ENCODE data around the gene TXNRD2.
"Not testable (repeated sequence)": the region's sequence is repeated elsewhere in the genome, so short reads cannot be mapped to it uniquely, and the experiment has no call there.

The TXNRD2 gene

DNA sequence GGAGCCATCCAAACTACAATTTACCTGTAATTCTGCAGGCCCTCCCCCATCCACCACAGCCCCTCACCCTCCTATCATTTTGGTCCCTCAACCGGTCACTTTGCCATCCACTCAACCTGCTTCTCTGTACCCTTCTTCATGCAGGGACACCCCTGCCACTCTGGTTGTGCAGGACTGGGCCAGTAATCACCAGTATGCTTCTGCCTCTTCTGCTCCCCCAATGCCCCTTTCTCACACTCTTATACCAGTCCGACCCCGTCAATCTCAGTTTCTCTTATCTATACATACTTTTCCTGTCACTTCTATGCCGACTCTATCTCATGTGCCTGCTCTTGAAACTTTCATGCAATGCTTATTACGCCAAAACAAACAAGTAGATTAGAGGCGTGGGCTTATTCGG, 5.1 kb downstream of the TXNRD2 start:
- 96% methylated on average over 7 of the region's 7 CpGs for WGBS
- H2BK12ac ChIP-seq (ENCODE audit: low read length in 2 of 2): no peak overlapping the region
- H3K79me1 ChIP-seq (replicated peaks; ENCODE audit: low read length, poor library complexity, severe bottlenecking): peaks cover 9% of the 10 kb centered on the region
- H2BK15ac ChIP-seq (ENCODE audit: low read depth, poor library complexity, severe bottlenecking): no peak overlapping the region
- peaks cover 3% of the 10 kb centered on the region for H3K9me3 ChIP-seq (ENCODE audit: control insufficient read depth, low read length)
- H3K36me3 ChIP-seq (ENCODE audit: control insufficient read depth in 1 of 2, insufficient read depth in 2 of 2, low read depth in 1 of 2, low read length in 2 of 2): peaks cover 5 to 8% of the 10 kb centered on the region in 2 experiments
- DNase-seq: no peak
- H3K9ac ChIP-seq (ENCODE audit: low read length): no peak overlapping the region
- H3K27me3 ChIP-seq (ENCODE audit: control insufficient read depth in 1 of 2, insufficient read depth in 1 of 2, low read length in 2 of 2): no peaks in the 10 kb centered on the region
- no peak overlapping the region for H3K27ac ChIP-seq (ENCODE audit: low read length, poor library complexity, severe bottlenecking)
- no peak overlapping the region for H2BK120ac ChIP-seq (ENCODE audit: low read depth, low read length)
- H3K14ac ChIP-seq (ENCODE audit: low read length in 2 of 2): no peak overlapping the region
- peaks cover 6% of the 10 kb centered on the region for H3K4me1 ChIP-seq (ENCODE audit: control insufficient read depth, insufficient read depth, low read depth, low read length)
- no peak overlapping the region for H2AFZ ChIP-seq (ENCODE audit: low read depth, low read length)
- no peak overlapping the region for H3K4ac ChIP-seq (ENCODE audit: low read depth in 1 of 2, low read length in 2 of 2)
- H4K8ac ChIP-seq (ENCODE audit: low read length): no peak overlapping the region
- H3K4me3 ChIP-seq (ENCODE audit: insufficient read depth in 1 of 2, low read depth in 1 of 2, low read length in 2 of 2): no peak overlapping the region
- H4K91ac ChIP-seq (ENCODE audit: low read length): no peak overlapping the region
- no peak overlapping the region for H3K4me2 ChIP-seq (ENCODE audit: low read length, poor library complexity, severe bottlenecking)
- no peak overlapping the region for H2BK5ac ChIP-seq (ENCODE audit: low read depth, low read length, poor library complexity, severe bottlenecking)
- no peak overlapping the region for H3K18ac ChIP-seq (ENCODE audit: low read depth in 1 of 2, low read length in 2 of 2)
- H2AK5ac ChIP-seq (ENCODE audit: low read length, severe bottlenecking): no peak overlapping the region
- no peak overlapping the region for H3K23ac ChIP-seq (ENCODE audit: low read length in 2 of 2)

DNA sequence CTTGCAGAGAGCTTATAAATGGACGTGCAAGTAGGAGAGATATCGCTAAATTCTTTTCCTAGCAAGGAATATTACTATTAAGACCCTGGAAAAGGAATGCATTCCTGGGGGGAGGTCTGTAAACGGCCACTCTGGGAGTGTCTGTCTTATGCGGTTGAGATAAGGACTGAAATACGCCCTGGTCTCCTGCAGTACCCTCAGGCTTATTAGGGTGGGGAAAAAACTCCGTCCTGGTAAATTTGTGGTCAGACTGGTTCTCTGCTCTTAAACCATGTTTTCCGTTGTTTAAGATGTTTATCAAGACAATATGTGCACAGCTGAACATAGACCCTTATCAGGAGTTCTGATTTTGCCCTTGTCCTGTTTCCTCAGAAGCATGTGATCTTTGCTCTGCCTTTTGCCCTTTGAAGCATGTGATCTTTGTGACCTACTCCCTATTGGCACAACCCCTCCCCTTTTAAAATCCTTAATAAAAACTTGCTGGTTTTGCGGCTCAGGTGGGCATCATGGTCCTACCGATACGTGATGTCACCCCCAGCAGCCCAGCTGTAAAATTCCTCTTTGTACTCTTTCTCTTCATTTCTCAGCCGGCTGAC, 6.4 kb downstream of the TXNRD2 start:
- H3K14ac ChIP-seq (ENCODE audit: low read length in 2 of 2); H2BK15ac ChIP-seq (ENCODE audit: low read depth, poor library complexity, severe bottlenecking); H3K4me2 ChIP-seq (ENCODE audit: low read length, poor library complexity, severe bottlenecking); H3K4me1 ChIP-seq (ENCODE audit: control insufficient read depth, insufficient read depth, low read depth, low read length); H2BK120ac ChIP-seq (ENCODE audit: low read depth, low read length); H3K9ac ChIP-seq (ENCODE audit: low read length); DNase-seq; H3K4ac ChIP-seq (ENCODE audit: low read depth in 1 of 2, low read length in 2 of 2); H3K4me3 ChIP-seq (ENCODE audit: insufficient read depth in 1 of 2, low read depth in 1 of 2, low read length in 2 of 2); H3K79me1 ChIP-seq (replicated peaks; ENCODE audit: low read length, poor library complexity, severe bottlenecking); H4K91ac ChIP-seq (ENCODE audit: low read length); H2AFZ ChIP-seq (ENCODE audit: low read depth, low read length); H4K8ac ChIP-seq (ENCODE audit: low read length); H3K27ac ChIP-seq (ENCODE audit: low read length, poor library complexity, severe bottlenecking); H3K18ac ChIP-seq (ENCODE audit: low read depth in 1 of 2, low read length in 2 of 2); H2BK5ac ChIP-seq (ENCODE audit: low read depth, low read length, poor library complexity, severe bottlenecking); H3K23ac ChIP-seq (ENCODE audit: low read length in 2 of 2); H2AK5ac ChIP-seq (ENCODE audit: low read length, severe bottlenecking); H3K27me3 ChIP-seq (ENCODE audit: control insufficient read depth in 1 of 2, insufficient read depth in 1 of 2, low read length in 2 of 2); H2BK12ac ChIP-seq (ENCODE audit: low read length in 2 of 2); H3K9me3 ChIP-seq (ENCODE audit: control insufficient read depth, low read length): not testable (repeated sequence)
- H3K36me3 ChIP-seq (ENCODE audit: control insufficient read depth in 1 of 2, insufficient read depth in 2 of 2, low read depth in 1 of 2, low read length in 2 of 2): peaks cover 11 to 12% of the 10 kb centered on the region in 2 experiments
- 94% methylated on average over 9 of the region's 11 CpGs for WGBS

DNA sequence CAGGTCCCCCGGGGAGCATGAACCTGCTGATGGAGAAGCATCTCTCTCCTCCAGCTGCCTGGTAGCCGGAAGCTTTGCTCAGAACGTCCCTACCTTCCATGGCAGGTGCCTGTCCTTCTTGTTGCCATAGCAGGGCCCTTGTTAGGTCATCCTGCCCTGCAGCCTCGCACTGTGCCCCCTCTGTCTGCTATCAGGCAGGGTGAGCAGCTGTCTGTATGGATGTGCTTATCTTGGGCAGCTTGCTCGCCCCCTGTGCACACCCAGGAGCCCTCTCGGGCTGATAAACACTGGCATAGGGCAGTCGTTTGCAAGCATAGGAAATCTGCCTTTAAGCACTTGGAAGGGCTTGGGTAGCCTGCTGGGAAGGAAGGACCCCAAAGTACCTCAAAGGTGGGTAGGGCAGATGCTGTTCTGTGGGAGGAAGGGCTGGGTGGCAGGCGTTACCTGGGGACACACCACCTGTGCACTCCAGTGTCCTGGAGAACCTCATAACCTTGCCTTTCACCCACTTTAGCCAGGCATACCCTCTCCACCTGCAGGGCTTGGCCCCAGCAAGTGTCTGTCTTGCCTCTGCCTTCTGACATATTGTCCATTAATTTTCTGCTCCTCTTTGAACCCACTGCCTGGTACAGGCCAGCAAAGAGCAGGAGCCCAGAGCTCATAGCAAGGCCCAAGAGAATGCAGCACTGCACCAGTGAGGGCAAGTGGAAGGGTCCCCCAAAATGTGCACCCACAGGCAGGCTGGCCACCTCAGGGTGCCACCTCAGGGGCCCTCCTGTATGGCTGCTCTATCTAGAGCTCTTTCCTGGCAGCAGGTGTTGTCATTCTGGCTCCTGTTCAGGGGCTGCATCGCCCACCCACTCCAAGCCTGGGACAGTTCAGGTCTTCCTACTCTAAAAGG, 8.0 kb downstream of the TXNRD2 start:
- Histone ChIP-seq H3K9ac (ENCODE audit: low read length) (no peak overlapping the region), H2BK15ac (ENCODE audit: low read depth, poor library complexity, severe bottlenecking) (no peak overlapping the region), H3K4me3 (ENCODE audit: insufficient read depth in 1 of 2, low read depth in 1 of 2, low read length in 2 of 2) (no peak overlapping the region), H3K79me1 (replicated peaks; ENCODE audit: low read length, poor library complexity, severe bottlenecking) (peaks cover 4% of the 10 kb centered on the region), H2BK120ac (ENCODE audit: low read depth, low read length) (no peak overlapping the region), H3K36me3 (ENCODE audit: control insufficient read depth in 1 of 2, insufficient read depth in 2 of 2, low read depth in 1 of 2, low read length in 2 of 2) (peaks cover 13 to 15% of the 10 kb centered on the region in 2 experiments), H3K27me3 (ENCODE audit: control insufficient read depth in 1 of 2, insufficient read depth in 1 of 2, low read length in 2 of 2) (no peaks in the 10 kb centered on the region), H2BK5ac (ENCODE audit: low read depth, low read length, poor library complexity, severe bottlenecking) (no peak overlapping the region), H3K4ac (ENCODE audit: low read depth in 1 of 2, low read length in 2 of 2) (no peak overlapping the region), H2BK12ac (ENCODE audit: low read length in 2 of 2) (no peak overlapping the region), H3K14ac (ENCODE audit: low read length in 2 of 2) (no peak overlapping the region), H4K91ac (ENCODE audit: low read length) (no peak overlapping the region), H3K18ac (ENCODE audit: low read depth in 1 of 2, low read length in 2 of 2) (no peak overlapping the region), H2AK5ac (ENCODE audit: low read length, severe bottlenecking) (no peak overlapping the region), H3K4me2 (ENCODE audit: low read length, poor library complexity, severe bottlenecking) (no peak overlapping the region), H3K4me1 (ENCODE audit: control insufficient read depth, insufficient read depth, low read depth, low read length) (no peaks in the 10 kb centered on the region), H3K23ac (ENCODE audit: low read length in 2 of 2) (no peak overlapping the region), H4K8ac (ENCODE audit: low read length) (no peak overlapping the region), H3K9me3 (ENCODE audit: control insufficient read depth, low read length) (peaks cover 3% of the 10 kb centered on the region), H2AFZ (ENCODE audit: low read depth, low read length) (no peak overlapping the region), H3K27ac (ENCODE audit: low read length, poor library complexity, severe bottlenecking) (no peak overlapping the region)
- no peak for DNase-seq
- 88% methylated on average over 9 of the region's 9 CpGs for WGBS

DNA sequence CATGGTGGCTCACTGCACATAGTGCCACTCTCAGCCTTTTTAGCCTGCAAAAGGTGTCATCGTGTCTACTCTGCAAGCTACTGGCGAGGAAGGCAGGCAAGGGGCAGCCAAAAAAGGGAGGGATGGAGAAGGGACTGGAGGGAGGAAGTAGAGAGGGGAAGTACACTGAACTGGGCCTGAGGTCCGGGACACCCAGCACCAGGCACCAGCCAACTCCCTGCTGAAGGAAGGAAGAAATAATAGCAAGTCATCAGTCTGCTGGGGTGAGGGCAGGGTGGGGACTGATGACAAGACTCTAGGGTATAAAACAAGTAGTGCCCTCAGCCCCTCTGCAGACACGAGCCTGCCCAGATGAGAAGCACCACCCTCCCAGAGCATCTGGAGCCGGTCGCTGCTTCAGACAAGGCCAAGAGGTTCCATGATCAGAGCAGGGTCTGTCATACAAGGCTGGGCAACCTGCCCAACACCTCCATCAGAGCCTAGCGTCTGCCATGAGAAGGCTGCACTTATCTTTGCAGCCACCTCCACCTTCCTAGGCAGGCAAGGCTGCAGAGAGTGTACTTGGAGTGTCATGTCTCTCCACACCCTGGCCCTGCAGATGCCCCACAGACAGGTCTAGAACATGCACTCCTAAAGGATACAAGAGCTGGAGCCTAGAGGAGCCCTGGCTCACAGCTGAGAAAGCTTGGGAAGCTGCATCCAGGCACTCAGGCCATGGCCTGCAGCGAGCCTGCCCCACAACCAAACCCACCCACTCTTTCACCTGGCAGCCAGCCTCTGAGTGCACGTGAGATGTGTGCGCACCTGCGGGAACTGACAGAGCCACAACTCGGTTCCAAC, 9.0 kb downstream of the TXNRD2 start:
- H3K36me3 ChIP-seq (ENCODE audit: control insufficient read depth in 1 of 2, insufficient read depth in 2 of 2, low read depth in 1 of 2, low read length in 2 of 2): peaks cover 10 to 15% of the 10 kb centered on the region in 2 experiments
- H2BK120ac ChIP-seq (ENCODE audit: low read depth, low read length): no peak overlapping the region
- no peak overlapping the region for H3K4me3 ChIP-seq (ENCODE audit: insufficient read depth in 1 of 2, low read depth in 1 of 2, low read length in 2 of 2)
- H3K9ac ChIP-seq (ENCODE audit: low read length): no peak overlapping the region
- H2AFZ ChIP-seq (ENCODE audit: low read depth, low read length): peak overlapping the region; percentile 31
- H2AK5ac ChIP-seq (ENCODE audit: low read length, severe bottlenecking): no peak overlapping the region
- H3K79me1 ChIP-seq (replicated peaks; ENCODE audit: low read length, poor library complexity, severe bottlenecking): peaks cover 4% of the 10 kb centered on the region
- H2BK15ac ChIP-seq (ENCODE audit: low read depth, poor library complexity, severe bottlenecking): no peak overlapping the region
- H3K23ac ChIP-seq (ENCODE audit: low read length in 2 of 2): no peak overlapping the region
- no peak overlapping the region for H4K91ac ChIP-seq (ENCODE audit: low read length)
- peaks cover 3% of the 10 kb centered on the region for H3K9me3 ChIP-seq (ENCODE audit: control insufficient read depth, low read length)
- H3K4me1 ChIP-seq (ENCODE audit: control insufficient read depth, insufficient read depth, low read depth, low read length): no peaks in the 10 kb centered on the region
- DNase-seq: no peak
- H3K4me2 ChIP-seq (ENCODE audit: low read length, poor library complexity, severe bottlenecking): no peak overlapping the region
- 82% methylated on average over 12 of the region's 12 CpGs for WGBS
- H3K14ac ChIP-seq (ENCODE audit: low read length in 2 of 2): no peak overlapping the region
- no peak overlapping the region for H4K8ac ChIP-seq (ENCODE audit: low read length)
- no peak overlapping the region for H3K4ac ChIP-seq (ENCODE audit: low read depth in 1 of 2, low read length in 2 of 2)
- H2BK5ac ChIP-seq (ENCODE audit: low read depth, low read length, poor library complexity, severe bottlenecking): no peak overlapping the region
- H2BK12ac ChIP-seq (ENCODE audit: low read length in 2 of 2): no peak overlapping the region
- no peak overlapping the region for H3K27ac ChIP-seq (ENCODE audit: low read length, poor library complexity, severe bottlenecking)
- no peak overlapping the region for H3K18ac ChIP-seq (ENCODE audit: low read depth in 1 of 2, low read length in 2 of 2)
- no peaks in the 10 kb centered on the region for H3K27me3 ChIP-seq (ENCODE audit: control insufficient read depth in 1 of 2, insufficient read depth in 1 of 2, low read length in 2 of 2)
